ENCODE results near the gene LAMA2. TPM values are rescaled to one million over a fixed set of nuclear protein-coding genes. Genes with fewer than 3 reads are reported as not detected.
A peak's percentile ranks its signal among the peaks of the same experiment; 100 is the strongest.

Gene LAMA2
- total RNA-seq, 1 experiment from 2014 or later: 2.2 TPM

GRCh38 chr6:129314575-129314974, 431.6 kb downstream of the LAMA2 start:
- Mint-ChIP-seq H3K36me3 (ENCODE audit: insufficient read depth, unreplicated experiment) (no peaks in the 10 kb centered on the region), H3K27me3 (ENCODE audit: insufficient read depth, unreplicated experiment) (no peaks in the 10 kb centered on the region), H3K9me3 (ENCODE audit: unreplicated experiment) (no peaks in the 10 kb centered on the region), H3K4me1 (ENCODE audit: insufficient read depth, unreplicated experiment) (peaks cover 23% of the 10 kb centered on the region), H3K4me3 (ENCODE audit: unreplicated experiment) (no peak overlapping the region), H3K27ac (ENCODE audit: low read depth, unreplicated experiment) (no peak overlapping the region)
- BruUV-seq (replicated peaks): no TSS peak
- no peak for DNase-seq (ENCODE audit: unreplicated experiment)
- POLR2A ChIA-PET: no interaction called here
- CTCF ChIA-PET: no interaction called here
- intact Hi-C loops (cut with micrococcal nuclease): no loop called here
- no peak for TF ChIP-seq CTCF (IDR thresholded peaks at IDR 0.05; ENCODE audit: unreplicated experiment)

- Mint-ChIP-seq H3K27me3 (ENCODE audit: insufficient read depth, unreplicated experiment) (no peaks in the 10 kb centered on the region), H3K4me1 (ENCODE audit: insufficient read depth, unreplicated experiment) (peaks cover 16% of the 10 kb centered on the region), H3K36me3 (ENCODE audit: insufficient read depth, unreplicated experiment) (no peaks in the 10 kb centered on the region), H3K9me3 (ENCODE audit: unreplicated experiment) (no peaks in the 10 kb centered on the region), H3K27ac (ENCODE audit: low read depth, unreplicated experiment) (peak overlapping the region; percentile 63), H3K4me3 (ENCODE audit: unreplicated experiment) (peak overlapping the region; percentile 63)
- BruUV-seq (replicated peaks): no TSS peak
- DNase-seq (ENCODE audit: unreplicated experiment): peak; percentile 87
- ChIA-PET POLR2A (interaction anchor here (0.7 to 1.3 kb wide), 2 partner anchors 13 to 366 kb away, joined by 3 read pairs; no protein-coding TSS in a partner anchor), CTCF (interaction anchor here (0.7 to 1.3 kb wide), 4 partner anchors 51 to 593 kb away, joined by 3 to 4 read pairs (median 4); no protein-coding TSS in a partner anchor)
- intact Hi-C loops (cut with micrococcal nuclease): no loop called here
- TF ChIP-seq CTCF (IDR thresholded peaks at IDR 0.05; ENCODE audit: unreplicated experiment): no peak
Measured at GRCh38 chr6:129317931-129318820, 435.2 kb downstream of the LAMA2 start.

GRCh38 chr6:129320892-129321291, 438.0 kb downstream of the LAMA2 start:
- TF ChIP-seq CTCF (IDR thresholded peaks at IDR 0.05; ENCODE audit: unreplicated experiment): no peak
- Mint-ChIP-seq H3K4me1 (ENCODE audit: insufficient read depth, unreplicated experiment) (peaks cover 12% of the 10 kb centered on the region), H3K27me3 (ENCODE audit: insufficient read depth, unreplicated experiment) (no peaks in the 10 kb centered on the region), H3K27ac (ENCODE audit: low read depth, unreplicated experiment) (no peak overlapping the region), H3K9me3 (ENCODE audit: unreplicated experiment) (no peaks in the 10 kb centered on the region), H3K4me3 (ENCODE audit: unreplicated experiment) (no peak overlapping the region), H3K36me3 (ENCODE audit: insufficient read depth, unreplicated experiment) (no peaks in the 10 kb centered on the region)
- CTCF ChIA-PET: interaction anchor here (0.6 to 1.3 kb wide), 3 partner anchors 14 to 50 kb away, joined by 3 to 4 read pairs (median 4); no protein-coding TSS in a partner anchor
- POLR2A ChIA-PET: interaction anchor here (0.6 to 0.8 kb wide), 2 partner anchors 9 to 1098 kb away, joined by 4 read pairs; no protein-coding TSS in a partner anchor
- BruUV-seq (replicated peaks): no TSS peak
- intact Hi-C loops (cut with micrococcal nuclease): no loop called here
- no peak for DNase-seq (ENCODE audit: unreplicated experiment)

- no peak overlapping the region for H3K27ac Mint-ChIP-seq (ENCODE audit: low read depth, unreplicated experiment)
- intact Hi-C loops (cut with micrococcal nuclease): no loop called here
- CTCF ChIA-PET: interaction anchor here (1.3 kb wide), 1 partner anchor 49 kb away, joined by 4 read pairs; no protein-coding TSS in a partner anchor
Measured at GRCh38 chr6:129321303-129321702, 438.4 kb downstream of the LAMA2 start.

More at GRCh38 chr6:129321303-129321702, 438.4 kb downstream of the LAMA2 start:
- Mint-ChIP-seq H3K9me3 (ENCODE audit: unreplicated experiment) (no peaks in the 10 kb centered on the region), H3K4me1 (ENCODE audit: insufficient read depth, unreplicated experiment) (peaks cover 12% of the 10 kb centered on the region), H3K36me3 (ENCODE audit: insufficient read depth, unreplicated experiment) (no peaks in the 10 kb centered on the region), H3K27me3 (ENCODE audit: insufficient read depth, unreplicated experiment) (no peaks in the 10 kb centered on the region), H3K4me3 (ENCODE audit: unreplicated experiment) (no peak overlapping the region)
- no peak for DNase-seq (ENCODE audit: unreplicated experiment)
- POLR2A ChIA-PET: interaction anchor here (0.8 kb wide), 1 partner anchor 9 kb away, joined by 4 read pairs; no protein-coding TSS in a partner anchor
- no TSS peak for BruUV-seq (replicated peaks)
- TF ChIP-seq CTCF (IDR thresholded peaks at IDR 0.05; ENCODE audit: unreplicated experiment): no peak
